NCI-H460 (cell line): ENCODE data around the gene PUS7. TPM values are rescaled to one million over a fixed set of nuclear protein-coding genes. Genes with fewer than 3 reads are reported as not detected.
"Not testable (repeated sequence)": the region's sequence is repeated elsewhere in the genome, so short reads cannot be mapped to it uniquely, and the experiment has no call there.

ENCODE experiments used
- DNase-seq: peaks from one replicate; pipeline ENCODE4 v3.0.0-alpha.2; 2016; ENCODE audit warnings: low read depth; ENCODE audit errors: extremely low read depth
- total RNA-seq: library from RNA; depleted of rRNA; stranded (reverse); fragments of >200 nt; shearing (Covaris generic); gene quantifications from 2 replicates; pipeline ENCODE4 v1.2.3, GENCODE V29; 2014

Gene PUS7
- total RNA-seq, 1 experiment from 2014 or later, result 50.6 TPM

- no peak for DNase-seq
These were observed 70.0 kb downstream of the PUS7 start for GRCh38 chr7:105452085-105452484.

DNA sequence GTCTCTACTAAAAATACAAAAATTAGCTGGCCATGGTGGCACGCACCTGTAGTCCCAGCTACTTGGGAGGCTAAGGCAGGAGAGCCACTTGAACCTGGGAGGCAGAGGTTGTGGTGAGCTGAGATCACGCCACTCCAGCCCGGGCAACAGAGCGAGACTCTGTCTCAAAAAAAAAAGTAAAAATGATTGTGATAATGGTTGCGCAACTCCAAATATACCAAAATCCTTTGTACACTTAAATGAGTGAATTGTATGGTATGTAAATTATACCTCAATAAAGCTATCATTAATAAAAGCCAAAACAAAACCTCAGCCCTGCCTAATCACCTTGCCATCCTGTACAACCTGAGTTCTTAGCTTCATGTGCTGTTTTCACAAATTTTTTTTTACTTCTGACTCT lies 71.2 kb downstream of the PUS7 start:
- not testable (repeated sequence) for DNase-seq

GRCh38 chr7:105450177-105450861 lies 71.8 kb downstream of the PUS7 start:
- no peak for DNase-seq

DNA sequence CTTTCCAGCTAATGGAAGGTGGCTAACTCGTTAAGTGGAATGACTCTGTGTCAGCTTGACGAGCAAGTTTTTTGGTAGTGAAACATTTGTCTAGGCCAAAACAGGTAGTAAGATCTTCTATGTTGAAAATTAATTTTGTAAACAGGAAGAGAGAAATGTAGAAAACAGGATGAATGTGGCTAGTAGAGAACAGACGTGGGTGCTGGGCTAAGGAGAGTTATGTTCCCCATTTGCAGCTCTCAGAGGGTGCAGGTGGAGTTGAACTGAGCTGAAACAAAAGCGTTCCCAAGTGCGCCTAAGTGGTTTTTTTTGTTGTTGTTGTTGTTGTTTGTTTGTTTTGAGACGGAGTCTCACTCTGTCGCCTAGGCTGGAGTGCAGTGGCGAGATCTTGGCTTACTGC lies 73.9 kb downstream of the PUS7 start:
- DNase-seq, result no peak

DNA sequence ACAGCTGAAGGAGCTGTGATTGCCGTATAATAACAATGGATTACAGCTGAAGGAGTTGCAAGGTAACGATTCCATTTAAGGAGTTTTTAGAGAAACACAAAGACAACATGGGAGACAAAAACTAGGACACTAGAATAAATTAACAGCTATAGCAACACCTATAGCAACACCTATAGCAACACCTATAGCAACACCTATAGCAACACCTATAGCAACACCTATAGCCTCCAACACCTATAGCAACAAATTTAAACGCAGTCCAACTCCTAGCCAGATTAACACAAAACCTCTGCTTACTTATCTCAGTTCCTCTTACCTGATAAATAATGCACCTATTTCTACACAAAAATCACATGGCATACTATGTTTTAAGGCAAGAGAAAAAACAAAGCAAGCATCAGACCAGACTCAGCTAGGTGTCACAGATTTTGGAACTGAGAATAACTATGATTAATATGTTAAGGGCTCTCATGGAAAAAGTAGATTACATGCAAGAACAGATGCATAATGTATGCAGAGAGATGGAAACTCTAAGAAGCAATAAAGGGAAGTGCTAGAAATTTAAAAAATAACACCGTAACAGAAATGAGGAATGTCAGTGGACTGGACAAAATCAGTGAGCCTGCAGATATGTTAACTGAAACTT lies 77.6 kb downstream of the PUS7 start:
- no peak for DNase-seq

- DNase-seq, result not testable (repeated sequence)
These were observed 79.9 kb downstream of the PUS7 start for GRCh38 chr7:105442214-105442613.

GRCh38 chr7:105439174-105439893 lies 82.7 kb downstream of the PUS7 start:
- peak; percentile 9 for DNase-seq

GRCh38 chr7:105438847-105439173 lies 83.3 kb downstream of the PUS7 start:
- DNase-seq, result no peak

DNA sequence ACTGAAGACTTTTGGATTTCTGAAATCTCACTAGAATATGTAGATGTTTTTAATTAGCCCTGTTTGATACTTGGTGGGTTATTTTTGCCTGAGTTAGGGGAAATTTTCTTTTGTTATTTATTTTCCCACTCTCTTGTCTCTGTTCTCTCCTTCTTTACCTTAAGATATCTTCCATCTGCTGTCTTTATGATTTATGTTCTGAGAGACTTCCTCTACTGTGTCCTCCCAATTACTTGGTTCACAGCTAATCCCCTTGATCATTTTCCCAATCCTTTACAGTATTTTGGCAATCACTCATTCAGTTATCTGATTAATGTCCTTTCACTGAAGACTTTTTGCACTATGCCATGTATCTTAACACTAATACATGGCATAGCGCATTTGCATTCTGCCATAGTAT lies 83.8 kb downstream of the PUS7 start:
- no peak for DNase-seq

GRCh38 chr7:105437356-105437755 lies 84.7 kb downstream of the PUS7 start:
- DNase-seq, result not testable (repeated sequence)

GRCh38 chr7:105429746-105430612 lies 92.1 kb downstream of the PUS7 start:
- peak; percentile 56 for DNase-seq

DNA sequence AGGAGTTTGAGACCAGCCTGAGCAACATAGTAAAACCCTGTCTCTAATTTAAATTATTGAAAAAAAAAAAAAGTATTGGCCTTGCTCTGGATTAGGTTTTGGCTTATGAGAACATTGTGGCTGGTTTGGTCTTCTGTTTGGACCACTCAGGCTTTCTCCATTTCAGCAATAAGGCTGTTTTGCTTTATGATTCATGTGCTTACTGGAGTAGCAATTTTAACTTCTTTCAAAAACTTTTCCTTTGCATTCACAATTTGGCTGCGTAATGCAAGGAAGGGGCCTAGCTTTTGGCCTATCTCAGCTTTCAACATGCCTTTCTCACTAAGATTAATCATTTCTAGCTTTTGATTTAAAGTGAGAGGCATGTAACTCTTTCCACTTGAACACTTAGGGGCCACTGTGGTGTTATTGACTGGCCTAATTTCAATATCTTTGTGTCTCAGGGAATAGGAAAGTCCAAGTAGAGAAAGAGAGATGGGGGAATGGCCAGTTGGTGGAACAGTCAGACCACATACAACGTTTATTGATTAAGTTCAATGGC lies 95.4 kb downstream of the PUS7 start:
- DNase-seq, result no peak

GRCh38 chr7:105423987-105424386 lies 98.1 kb downstream of the PUS7 start:
- DNase-seq, result no peak

DNA sequence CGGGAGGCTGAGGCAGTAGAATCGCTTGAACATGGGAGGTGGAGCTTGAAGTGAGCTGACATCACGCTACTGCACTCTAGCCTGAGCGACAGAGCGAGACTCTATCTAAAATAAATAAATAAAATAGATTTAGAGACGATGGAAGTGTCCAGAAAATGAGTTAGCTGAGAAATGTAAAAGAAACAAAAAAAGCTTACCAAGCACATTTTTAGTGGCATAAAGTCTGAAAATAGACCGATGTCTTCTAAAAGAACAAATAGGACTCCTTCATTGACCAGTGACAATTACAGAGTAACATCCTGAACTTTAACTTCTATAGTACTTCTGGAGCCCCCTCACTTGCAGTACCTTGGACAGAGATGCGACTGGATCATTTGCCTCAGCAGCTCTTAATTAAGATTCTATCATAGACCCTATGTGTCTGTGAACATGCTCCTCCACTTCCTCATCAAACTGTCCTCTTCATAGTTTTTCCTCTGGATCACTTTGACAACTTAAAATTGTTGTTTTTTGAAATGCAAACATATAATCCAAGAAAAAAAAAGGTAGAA lies 108.1 kb downstream of the PUS7 start:
- no peak for DNase-seq

GRCh38 chr7:105410774-105411173 lies 111.3 kb downstream of the PUS7 start:
- not testable (repeated sequence) for DNase-seq

DNA sequence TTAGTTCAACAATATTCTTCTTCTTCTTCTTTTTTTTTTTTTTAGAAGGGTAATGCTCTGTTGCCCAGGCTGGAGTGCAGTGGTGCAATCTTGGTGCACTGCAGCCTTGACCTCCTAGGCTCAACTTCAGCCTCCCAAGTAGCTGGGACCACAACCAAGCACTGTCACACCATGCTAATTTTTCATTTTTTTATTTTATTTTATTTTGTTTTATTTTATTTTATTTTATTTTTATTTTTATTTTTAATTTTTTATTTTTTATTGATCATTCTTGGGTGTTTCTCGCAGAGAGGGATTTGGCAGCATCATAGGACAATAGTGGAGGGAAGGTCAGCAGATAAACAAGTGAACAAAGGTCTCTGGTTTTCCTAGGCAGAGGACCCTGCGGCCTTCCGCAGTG lies 112.3 kb downstream of the PUS7 start:
- DNase-seq, result not testable (repeated sequence)

DNA sequence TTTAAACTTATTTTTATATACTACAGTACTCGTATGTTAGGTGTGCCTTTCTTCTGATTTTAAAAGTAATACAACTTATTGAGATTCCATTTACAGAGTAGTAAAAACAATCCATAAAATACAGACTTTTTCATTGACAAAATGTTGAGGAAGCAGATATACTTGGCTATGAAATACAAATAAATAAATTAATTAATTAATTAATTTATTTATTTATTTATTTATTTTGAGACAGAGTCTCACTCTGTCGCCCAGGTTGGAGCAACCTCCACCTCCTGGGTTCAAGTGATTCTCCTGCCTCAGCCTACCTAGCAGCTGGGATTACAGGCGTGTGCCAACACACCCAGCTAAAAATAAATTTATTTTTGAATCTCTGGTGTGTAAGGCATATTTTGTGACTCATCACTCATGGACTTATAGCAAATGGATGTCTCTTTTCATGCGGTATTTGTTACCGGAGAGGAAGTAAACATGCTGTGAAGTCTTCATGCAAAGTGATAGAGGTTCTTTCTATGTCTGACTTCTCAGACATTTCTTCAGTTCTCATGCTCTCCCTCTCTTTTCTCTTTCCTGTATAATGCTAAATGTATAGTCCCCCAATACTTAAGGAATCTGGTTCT lies 113.2 kb downstream of the PUS7 start:
- DNase-seq, result no peak
